Measurements from ENCODE around the gene HNRNPA1L2.
"Not testable (repeated sequence)": the region's sequence is repeated elsewhere in the genome, so short reads cannot be mapped to it uniquely, and the experiment has no call there.

HNRNPA1L2 gene
- total RNA-seq = 0 reads per million in 2 donors

DNA sequence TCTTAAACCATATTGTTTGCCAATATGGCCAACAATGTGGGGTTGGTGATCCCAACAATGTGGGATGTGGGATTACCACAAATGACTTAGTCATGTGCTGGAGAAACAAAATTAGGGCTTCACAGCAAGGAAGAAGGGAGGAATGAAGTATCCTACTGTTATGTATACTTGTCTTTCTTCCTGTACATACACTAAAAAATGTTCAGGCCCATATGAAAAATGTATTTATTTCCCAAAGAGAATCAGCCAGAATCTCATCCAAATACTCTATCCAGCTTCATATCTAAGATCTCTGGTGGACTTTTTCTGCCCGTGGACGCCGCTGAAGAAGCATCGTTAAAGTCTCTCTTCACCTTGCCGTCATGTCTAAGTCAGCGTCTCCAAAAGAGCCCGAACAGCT lies at the start of gene HNRNPA1L2:
TSS of gene HNRNPA1L2 (plus strand) at position 301 of the 400 bp plus-strand sequence. CDS start at position 363, 62 bp downstream.
- DNase-seq = no peak

- DNase-seq = not testable (repeated sequence)
These were observed 49.1 kb upstream of the HNRNPA1L2 start for GRCh38 chr13:52593175-52593574.

DNA sequence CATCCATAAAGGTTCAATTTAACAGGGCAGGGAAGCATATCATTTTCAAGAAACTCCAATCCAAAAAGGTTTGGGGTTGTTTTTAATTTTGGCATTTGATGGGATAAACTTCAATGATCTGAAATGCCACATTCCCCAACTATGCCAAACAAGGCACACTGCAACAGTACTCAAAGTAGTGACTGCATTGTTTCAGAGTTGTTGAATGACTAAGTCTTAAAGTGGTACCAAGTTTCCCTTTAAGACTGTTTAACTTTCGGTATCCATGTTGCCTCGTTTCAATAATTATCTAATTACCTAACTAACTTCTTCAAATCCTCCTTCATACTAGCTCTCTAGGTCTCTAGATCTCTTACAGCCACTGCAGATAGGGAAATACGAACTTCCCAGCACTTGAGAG lies 48.4 kb upstream of the HNRNPA1L2 start:
- not testable (repeated sequence) for DNase-seq

DNA sequence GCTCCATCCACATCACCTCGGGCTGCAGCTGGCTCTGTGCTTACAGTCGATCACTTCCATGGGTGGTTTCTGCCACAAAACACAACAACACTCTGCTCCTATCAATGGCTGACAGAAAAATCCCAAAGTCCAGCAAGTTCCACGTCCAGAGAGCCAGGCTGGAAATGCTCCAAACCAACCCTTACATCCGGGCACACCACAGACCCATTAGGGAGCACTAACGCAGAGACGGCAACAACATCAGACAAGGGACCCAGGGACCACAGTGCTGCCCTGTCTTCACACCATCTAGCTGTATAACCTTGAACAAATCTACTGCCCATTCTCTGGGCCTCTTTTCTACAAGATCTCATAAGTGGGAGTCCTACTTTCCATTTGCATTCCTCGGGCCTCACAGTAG lies 47.9 kb upstream of the HNRNPA1L2 start:
- not testable (repeated sequence) for DNase-seq

DNA sequence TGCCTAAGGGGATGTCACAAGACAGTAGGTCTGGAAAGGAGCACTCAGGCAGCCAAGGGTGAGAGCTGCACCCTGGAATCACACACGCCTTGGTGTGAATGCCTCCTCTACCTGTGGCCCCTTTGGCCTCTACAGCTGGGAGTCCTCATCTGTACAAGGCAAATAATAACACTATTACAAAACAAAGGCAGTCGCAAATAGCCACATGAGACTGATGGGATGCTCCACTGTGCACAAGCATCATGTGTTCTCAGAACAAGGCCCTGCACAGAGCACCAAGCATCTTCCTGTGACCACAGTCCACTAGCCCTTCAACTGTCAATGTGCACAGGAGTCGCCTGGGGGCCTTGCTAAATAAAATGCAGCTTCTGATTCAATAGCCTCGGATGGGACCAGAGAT lies 44.6 kb upstream of the HNRNPA1L2 start:
- DNase-seq = no peak

DNA sequence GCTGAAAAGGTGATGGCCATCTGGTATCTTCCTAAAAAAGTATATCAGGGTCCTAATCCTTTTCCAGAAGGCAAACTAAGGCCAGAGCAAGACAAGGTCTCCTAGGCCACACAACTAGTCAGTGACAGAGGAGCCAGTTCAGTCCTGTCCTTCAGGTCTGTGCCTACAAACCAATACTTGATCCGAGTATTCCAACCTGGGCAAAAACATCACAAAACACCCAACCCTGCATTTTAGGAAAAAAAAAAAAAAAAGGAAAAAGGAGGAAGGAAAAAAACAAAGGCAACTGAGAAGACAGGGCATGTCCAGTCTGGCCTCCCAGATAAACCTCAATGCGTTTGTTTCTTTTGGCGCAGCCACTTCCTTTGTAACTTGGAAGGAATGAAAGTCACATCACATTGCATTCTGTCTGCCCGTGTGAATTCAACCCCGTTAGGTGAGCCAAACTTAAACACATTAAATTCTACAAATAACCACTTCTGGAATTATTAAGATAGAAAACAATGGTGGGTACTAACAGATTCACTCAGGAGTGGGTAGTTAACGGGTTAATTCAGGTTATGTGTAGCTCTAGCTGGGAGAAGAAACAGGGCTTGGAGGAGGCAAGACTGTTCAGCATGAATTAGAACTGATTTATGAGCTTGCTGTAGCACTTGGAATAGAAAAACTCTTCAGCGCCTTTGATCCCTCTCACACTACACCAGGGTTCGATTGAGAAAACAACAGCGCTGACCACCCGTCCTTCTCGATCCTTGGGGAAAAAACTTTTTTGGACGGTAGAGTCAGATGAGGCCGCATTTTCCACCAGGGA lies 43.0 kb upstream of the HNRNPA1L2 start:
- no peak for DNase-seq

DNA sequence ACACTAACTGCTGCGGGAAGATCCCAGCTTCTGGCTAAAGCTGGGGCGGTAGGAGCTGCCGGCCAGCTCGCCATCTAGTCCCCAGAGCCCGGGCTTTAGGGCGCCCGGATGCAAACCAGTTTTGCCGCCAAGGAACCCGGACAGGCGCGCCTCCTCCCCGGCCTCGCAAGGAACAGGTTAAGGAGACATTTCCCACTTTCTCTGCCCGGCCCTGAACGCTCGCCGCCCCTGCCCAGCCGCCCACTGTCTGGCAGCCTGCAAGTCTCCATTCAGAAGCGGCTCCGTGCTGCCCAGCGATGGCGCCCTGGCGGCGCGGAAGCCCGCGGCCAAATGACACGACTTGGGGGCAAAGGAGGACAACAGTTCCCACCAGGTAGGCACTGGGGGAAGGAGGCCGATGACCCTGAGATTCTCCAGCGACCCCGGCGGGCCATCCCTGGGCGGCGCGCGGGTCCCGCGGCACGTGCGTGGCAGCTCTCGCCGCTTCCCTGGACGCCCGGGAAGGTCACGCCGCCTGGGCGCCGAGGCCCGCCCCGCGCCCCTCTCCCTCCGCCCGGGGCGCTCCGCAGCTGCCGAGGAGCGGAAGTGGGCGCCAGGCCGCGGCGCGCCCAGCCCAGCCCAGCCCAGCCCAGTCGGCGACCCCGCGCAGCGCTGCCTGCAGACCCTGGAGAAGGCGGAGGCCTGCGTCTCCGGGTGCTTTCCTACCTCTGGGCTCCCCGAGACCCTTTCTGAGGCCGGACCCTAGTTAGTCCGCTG lies 42.2 kb upstream of the HNRNPA1L2 start:
- DNase-seq = no peak

- DNase-seq = no peak
These were observed 41.6 kb upstream of the HNRNPA1L2 start for GRCh38 chr13:52600666-52601065.

GRCh38 chr13:52603316-52603715 lies 38.9 kb upstream of the HNRNPA1L2 start:
- not testable (repeated sequence) for DNase-seq

- DNase-seq = not testable (repeated sequence)
These were observed 36.1 kb upstream of the HNRNPA1L2 start for GRCh38 chr13:52606126-52606525.

DNA sequence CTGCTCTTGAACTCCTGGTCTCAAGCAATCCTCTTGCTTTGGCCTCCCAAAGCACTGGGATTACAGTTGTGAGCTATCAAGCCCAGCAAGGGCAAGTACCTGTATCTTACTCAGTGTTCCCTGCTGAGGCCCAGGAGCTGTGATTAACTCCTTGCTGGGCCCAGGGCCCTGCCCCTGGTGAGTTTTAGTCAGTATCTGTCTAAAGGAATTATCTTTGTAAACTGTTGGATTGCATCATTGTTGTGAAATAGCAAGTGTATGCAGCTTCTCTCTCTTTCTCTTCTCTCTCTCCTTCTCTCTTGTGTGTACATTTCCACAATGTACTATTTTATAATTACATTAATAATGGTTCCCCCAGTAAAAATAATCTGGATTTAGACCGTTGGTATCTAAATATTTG lies 35.4 kb upstream of the HNRNPA1L2 start:
- not testable (repeated sequence) for DNase-seq

GRCh38 chr13:52608184-52608583 lies 34.0 kb upstream of the HNRNPA1L2 start:
- DNase-seq = not testable (repeated sequence)

GRCh38 chr13:52609013-52609606 lies 33.1 kb upstream of the HNRNPA1L2 start:
- DNase-seq = not testable (repeated sequence)

DNA sequence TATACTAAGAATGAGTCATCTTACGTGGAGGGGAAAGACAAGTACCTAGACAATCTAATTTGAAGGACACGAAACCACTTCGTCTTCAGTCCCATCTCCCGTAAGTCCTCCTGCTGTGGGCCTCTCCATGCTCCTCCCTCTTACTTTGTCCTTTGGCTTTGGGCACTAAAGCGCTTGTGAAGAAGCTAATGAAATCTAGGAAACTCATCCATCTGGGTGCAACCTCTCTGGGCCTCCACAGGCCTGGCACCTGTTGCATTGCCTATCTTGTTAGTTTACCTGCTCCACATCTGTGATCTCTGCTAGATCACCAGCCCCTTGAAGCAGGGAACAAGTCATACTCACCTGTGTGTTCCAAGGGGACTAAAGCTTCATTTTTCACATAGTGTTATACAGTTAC lies 32.1 kb upstream of the HNRNPA1L2 start:
- not testable (repeated sequence) for DNase-seq

DNA sequence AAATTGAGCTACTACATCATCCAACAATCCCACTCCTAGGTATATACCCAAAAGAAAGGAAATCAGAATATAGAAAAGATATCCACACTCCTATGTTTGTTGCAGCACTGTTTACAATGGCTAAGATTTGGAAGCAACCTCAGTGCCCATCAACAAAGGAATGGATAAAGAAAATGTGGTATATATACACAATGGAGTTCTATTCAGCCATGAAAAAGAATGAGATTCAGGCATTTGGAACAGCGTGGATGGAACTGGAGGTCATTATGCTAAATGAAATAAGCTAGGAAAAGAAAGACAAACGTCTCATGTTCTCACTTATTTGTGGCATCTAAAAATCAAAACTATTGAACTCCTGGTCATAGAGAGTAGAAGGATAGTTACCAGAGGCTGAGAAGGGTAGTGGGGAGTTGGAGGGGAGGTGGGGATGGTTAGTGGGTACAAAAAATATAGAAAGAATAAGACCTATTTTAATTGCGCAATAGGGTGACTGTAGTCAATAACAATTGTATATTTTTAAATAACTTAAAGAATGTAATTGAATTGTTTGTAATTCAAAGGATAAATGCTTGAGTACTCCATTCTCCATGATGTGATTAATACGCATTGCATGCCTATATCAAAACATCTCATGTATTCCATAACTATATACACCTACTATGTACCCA lies 27.0 kb upstream of the HNRNPA1L2 start:
- no peak for DNase-seq

- DNase-seq = no peak
These were observed 26.4 kb upstream of the HNRNPA1L2 start for GRCh38 chr13:52615812-52616211.

DNA sequence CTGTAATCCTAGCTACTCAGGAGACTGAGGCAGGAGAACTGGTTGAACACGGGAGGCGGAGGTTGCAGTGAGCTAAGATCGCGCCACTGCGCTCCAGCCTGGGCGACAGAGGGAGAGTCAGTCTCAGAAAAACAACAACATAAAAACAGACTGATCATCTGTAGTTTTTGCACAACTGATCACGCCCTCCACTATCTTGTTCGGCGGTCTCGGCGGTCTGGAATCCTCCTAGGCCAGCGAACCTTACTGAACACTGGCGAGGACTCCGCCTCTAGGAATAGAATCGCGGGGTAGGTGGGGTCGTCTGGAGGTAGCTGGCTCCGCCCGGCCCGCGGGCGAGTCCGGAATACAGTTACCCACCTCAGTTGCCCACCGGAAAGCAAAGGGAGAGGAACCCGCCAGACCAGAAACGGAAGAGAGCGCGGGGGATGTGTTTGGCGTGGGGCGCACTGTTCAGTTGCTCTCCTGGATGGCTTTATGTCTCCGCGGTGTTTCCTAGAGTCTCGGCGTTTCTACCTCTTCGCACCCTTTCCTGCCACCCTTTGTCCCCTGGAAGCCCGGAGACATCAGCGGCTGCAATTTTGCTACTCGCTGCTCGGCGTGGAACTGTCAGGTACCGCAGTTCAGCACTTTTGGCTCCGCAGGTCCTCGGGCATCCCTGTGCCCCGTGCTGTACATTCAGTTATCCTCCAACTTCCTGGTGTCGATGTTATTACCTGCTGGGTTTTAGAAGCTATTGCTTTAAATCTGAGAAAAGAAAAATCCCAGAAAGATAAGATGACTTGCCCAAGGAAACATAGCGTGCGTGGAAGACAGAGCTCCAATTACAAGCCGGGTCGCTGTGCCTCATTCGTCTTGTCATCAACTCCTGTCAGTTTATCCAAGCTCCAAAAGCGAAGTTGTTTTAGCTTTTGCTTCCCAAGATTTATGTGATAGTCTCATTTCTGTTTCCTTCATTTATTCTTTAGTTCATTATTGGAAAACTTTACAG lies 24.9 kb upstream of the HNRNPA1L2 start:
- peak; percentile 49 for DNase-seq

DNA sequence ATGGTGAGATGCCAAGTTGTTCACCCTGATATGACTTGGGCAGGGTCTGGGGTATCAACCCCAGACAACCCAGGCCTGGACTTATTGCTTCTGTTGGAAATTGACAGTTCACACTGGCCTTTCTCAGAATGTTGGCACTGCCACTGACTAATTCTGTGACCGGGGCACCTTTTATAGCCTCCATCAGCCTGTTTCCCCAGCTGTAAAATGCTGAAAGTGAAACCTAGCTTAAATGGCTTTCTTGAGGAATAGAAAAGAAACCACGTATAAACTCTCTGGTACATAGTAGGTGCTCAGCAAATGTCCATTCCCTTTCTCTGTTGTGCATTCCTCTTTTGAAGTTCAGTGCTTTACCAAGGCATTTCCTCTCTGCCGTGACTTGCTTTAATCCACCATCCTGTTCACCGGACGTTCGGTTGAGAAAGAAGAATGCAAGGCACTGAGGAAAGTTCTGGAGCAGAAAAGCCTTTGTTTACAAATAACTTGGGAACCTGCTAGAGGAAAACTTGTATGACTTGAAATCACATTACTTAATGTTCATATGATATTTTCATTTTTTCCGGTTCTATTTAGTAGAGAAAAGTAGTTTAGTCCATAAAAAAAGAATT lies 11.0 kb upstream of the HNRNPA1L2 start:
- not testable (repeated sequence) for DNase-seq

DNA sequence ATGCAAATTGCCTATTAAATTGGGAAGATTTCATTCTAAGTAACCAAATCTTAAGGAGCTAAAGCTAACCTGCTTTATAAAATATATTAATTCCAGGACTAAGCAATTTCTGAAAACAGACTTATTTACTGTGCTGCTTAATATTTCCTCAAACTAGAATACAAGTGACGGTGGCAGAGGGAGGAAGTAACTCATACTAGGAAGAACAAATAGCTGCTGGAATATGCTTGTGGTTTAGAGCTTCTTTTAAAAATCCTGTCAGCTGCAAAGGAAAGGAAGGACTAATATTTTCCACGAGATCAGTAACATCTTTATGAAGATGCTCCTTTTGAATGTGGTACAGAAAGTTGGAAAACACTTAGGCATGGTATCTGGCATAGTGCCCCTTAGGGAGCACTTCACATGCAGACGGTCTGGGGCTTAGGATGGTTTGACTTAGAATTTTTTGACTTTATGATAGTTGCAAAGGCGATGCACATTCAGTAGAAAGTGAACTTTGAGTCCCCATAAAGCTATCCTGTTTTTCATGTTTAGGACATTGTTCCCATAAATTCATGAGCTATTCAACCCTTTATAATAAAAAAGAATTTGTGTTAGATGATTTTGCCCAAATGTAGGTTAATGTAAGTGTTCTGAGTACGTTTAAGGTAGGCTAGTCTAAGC lies 3.4 kb upstream of the HNRNPA1L2 start:
- DNase-seq = no peak

DNA sequence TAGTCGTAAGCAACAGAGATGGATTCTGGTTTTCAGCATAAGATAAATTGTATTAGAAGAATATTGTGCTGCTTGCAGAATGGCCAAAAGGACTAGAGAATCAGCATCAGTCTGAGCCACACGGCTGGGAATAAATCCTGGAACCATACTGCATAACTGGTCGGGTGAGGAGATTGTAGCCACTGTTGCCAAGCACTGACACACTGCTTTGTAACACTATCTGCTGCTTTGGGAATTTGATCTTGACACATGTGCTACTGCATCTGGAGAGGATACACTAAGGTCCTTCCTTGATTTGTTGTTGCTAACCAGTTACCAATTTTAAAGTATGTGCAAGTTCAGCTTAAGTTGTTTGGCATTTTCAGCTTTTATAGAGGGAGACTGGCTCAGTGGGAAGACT lies 1.9 kb downstream of the HNRNPA1L2 start:
- no peak for DNase-seq

- DNase-seq = no peak
These were observed 4.7 kb downstream of the HNRNPA1L2 start for GRCh38 chr13:52646967-52647366.

Measured in activated gamma-delta T cell (primary cell).